Keratinocyte (primary cell): ENCODE data around the gene CREB5.

Experiments
- CTCF ChIP-seq, 3 experiments: IDR thresholded peaks in 1 of 3; conservative IDR thresholded peaks in 1 of 3; optimal IDR thresholded peaks in 1 of 3; 2 replicates in 2 of 3; 3 replicates in 1 of 3; pipeline versions ENCODE3 to v1.5.1; 2011; ENCODE audit warnings: low read length in 3 of 3, mild to moderate bottlenecking in 3 of 3, moderate library complexity in 2 of 3, control low read depth in 1 of 3, inconsistent platforms in 1 of 3; ENCODE audit not compliant: insufficient read depth in 2 of 3; ENCODE audit errors: extremely low read depth in 1 of 3
- EZH2 ChIP-seq: IDR thresholded peaks from one replicate; pipeline ENCODE4 v1.6.1; 2012; ENCODE audit warnings: inconsistent platforms, mild to moderate bottlenecking, low read length, moderate library complexity

- TF ChIP-seq CTCF (optimal IDR thresholded peaks at IDR 0.05 in 1 of 3, IDR thresholded peaks at IDR 0.05 in 1 of 3, conservative IDR thresholded peaks at IDR 0.05 in 1 of 3; ENCODE audit: extremely low read depth in 1 of 3, insufficient read depth in 2 of 3, low read length in 3 of 3) = no peak
- no peak for TF ChIP-seq EZH2
Observed at GRCh38 chr7:28376634-28377033, 35.7 kb upstream of the CREB5 start.
